AG20443 (cell line): ENCODE data around the gene CRISPLD2.

Experiments
- DNase-seq: peaks from one replicate; pipeline ENCODE4 v3.0.0; 2012; ENCODE audit warnings: low spot score, mixed read lengths

CRISPLD2 gene

GRCh38 chr16:84819644-84820304 lies at the start of gene CRISPLD2:
CRISPLD2 (plus strand) TSS chr16:84819985; CDS start chr16:84838496, 18,511 bp downstream.
- DNase-seq = peak; percentile 97

GRCh38 chr16:84773312-84773711 lies 46.5 kb upstream of the CRISPLD2 start:
- DNase-seq = no peak

GRCh38 chr16:84774810-84775209 lies 45.0 kb upstream of the CRISPLD2 start:
- peak; percentile 75 for DNase-seq

- DNase-seq = no peak
Observed at GRCh38 chr16:84775262-84775810, 44.4 kb upstream of the CRISPLD2 start.

- DNase-seq = no peak
Observed at GRCh38 chr16:84777435-84777834, 42.4 kb upstream of the CRISPLD2 start.

GRCh38 chr16:84778720-84779119 lies 41.1 kb upstream of the CRISPLD2 start:
- DNase-seq = no peak

GRCh38 chr16:84780063-84780462 lies 39.7 kb upstream of the CRISPLD2 start:
- no peak for DNase-seq

GRCh38 chr16:84780544-84781376 lies 39.0 kb upstream of the CRISPLD2 start:
- no peak for DNase-seq

GRCh38 chr16:84782846-84783245 lies 36.9 kb upstream of the CRISPLD2 start:
- no peak for DNase-seq

- DNase-seq = no peak
Observed at GRCh38 chr16:84785843-84786581, 33.8 kb upstream of the CRISPLD2 start.

- no peak for DNase-seq
Observed at GRCh38 chr16:84786605-84787262, 33.1 kb upstream of the CRISPLD2 start.

- no peak for DNase-seq
Observed at GRCh38 chr16:84787263-84787622, 32.5 kb upstream of the CRISPLD2 start.

- DNase-seq = peak; percentile 84
Observed at GRCh38 chr16:84788920-84789391, 30.8 kb upstream of the CRISPLD2 start.

- no peak for DNase-seq
Observed at GRCh38 chr16:84789431-84789830, 30.4 kb upstream of the CRISPLD2 start.

GRCh38 chr16:84790301-84790700 lies 29.5 kb upstream of the CRISPLD2 start:
- DNase-seq = no peak

- DNase-seq = no peak
Observed at GRCh38 chr16:84791088-84791487, 28.7 kb upstream of the CRISPLD2 start.

GRCh38 chr16:84791501-84791900 lies 28.3 kb upstream of the CRISPLD2 start:
- no peak for DNase-seq

- DNase-seq = no peak
Observed at GRCh38 chr16:84794186-84794585, 25.6 kb upstream of the CRISPLD2 start.

GRCh38 chr16:84794626-84795025 lies 25.2 kb upstream of the CRISPLD2 start:
- DNase-seq = no peak

GRCh38 chr16:84795329-84796053 lies 24.3 kb upstream of the CRISPLD2 start:
- peak; percentile 90 for DNase-seq
